Fibroblast of skin of left quadriceps (primary cell): Measurements from ENCODE around the gene FOXF1.

ENCODE experiments used
- DNase-seq, 2 experiments: peaks; one replicate each; pipeline ENCODE4 v3.0.0-alpha.2; 2013; ENCODE audit warnings: low read depth in 2 of 2

The FOXF1 gene

DNA sequence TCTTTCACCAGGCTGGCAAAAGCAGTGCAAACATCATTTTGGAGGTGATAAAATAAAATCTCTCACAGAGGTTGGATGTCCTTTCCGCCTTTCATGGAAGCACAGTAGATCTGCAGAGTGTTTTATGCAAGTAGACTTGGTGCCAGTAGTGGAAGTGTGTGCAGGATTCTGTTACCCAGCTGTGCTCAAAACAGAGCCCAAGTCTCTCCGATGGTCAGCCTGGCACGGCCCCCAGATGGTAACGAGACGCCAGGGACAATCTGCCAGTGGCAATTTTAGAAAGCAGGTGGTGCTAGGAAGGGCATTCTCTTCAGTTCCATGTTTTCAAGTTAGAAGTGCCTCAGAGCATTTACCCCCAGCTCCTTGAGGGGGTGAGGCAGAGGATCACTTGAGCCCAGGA is 46.2 kb downstream of the FOXF1 start:
- no peak for DNase-seq

- no peak for DNase-seq
These were observed 47.3 kb downstream of the FOXF1 start for GRCh38 chr16:86557587-86557986.

GRCh38 chr16:86558355-86559193 is 48.2 kb downstream of the FOXF1 start:
- DNase-seq = no peak

DNA sequence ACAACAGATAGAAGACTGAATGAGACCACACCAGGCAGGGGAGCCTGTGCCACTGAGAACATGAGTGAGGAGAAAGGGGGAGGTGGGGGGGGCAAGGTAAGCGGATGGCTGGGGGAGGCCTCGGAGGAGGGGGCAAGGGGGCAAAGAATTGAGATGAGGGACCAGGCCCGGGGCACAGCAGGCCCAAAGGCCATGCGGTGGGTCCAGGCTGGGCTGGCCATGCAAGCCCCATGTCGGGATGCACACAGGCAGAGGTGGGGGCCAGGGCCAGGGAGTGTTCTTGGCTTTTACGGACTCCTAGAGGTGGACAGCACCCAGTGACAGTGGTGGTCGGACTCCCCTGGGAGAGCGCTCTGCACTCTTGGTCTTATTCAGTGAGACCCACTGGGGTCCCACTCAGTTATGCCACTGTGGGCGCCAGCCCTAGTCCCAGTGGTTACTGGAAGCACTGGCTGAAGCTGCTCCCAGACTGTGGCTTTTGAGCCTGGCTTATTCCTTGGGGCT is 49.5 kb downstream of the FOXF1 start:
- no peak for DNase-seq

DNA sequence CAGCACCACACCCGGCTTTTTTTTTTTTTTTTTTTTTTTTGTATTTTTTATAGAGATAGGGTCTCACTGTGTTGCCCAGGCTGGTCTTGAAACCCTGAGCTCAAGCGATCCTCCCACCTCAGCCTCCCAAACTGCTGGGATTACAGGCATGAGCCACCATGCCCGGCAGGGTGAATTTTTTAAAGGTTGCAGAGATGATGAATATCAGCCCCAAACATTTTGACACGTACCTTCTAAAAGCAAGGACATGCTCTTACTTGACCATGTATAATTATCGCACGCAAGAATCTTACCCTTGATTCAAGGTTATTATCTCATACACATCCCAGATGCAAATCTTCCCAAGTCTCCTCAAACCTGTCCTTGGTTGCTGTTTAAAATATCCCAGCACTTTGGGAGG is 52.0 kb downstream of the FOXF1 start:
- no peak for DNase-seq

- DNase-seq = peak; percentile 73 to 77
These were observed 53.4 kb downstream of the FOXF1 start for GRCh38 chr16:86563469-86564345.
